Gastrocnemius medialis (tissue), 4 donors: ENCODE results near the gene SLC24A3.

ENCODE experiments used
- POLR2A ChIP-seq, 2 donors: fragments of 450-650 bp; IDR thresholded peaks; one replicate each; pipeline ENCODE4 v1.6.1; 2017; ENCODE audit warnings: antibody characterized with exemption in 2 of 2, mild to moderate bottlenecking in 2 of 2, moderate library complexity in 2 of 2
- TF ChIP-seq, protein P1 (sequence below), 5 experiments: fragments of 450-650 bp in 3 of 5; fragments of 200-600 bp in 2 of 5; sonication (generic) in 2 of 5; IDR thresholded peaks in 4 of 5; conservative IDR thresholded peaks in 1 of 5; 1 replicate in 4 of 5; 2 replicates in 1 of 5; pipeline ENCODE4 v1.5.1; 2016 to 2019; ENCODE audit warnings: antibody characterized with exemption in 5 of 5, mild to moderate bottlenecking in 3 of 5, moderate library complexity in 3 of 5

- TF ChIP-seq POLR2A (IDR thresholded peaks at IDR 0.05), result no peak
- TF ChIP-seq, protein P1, sequence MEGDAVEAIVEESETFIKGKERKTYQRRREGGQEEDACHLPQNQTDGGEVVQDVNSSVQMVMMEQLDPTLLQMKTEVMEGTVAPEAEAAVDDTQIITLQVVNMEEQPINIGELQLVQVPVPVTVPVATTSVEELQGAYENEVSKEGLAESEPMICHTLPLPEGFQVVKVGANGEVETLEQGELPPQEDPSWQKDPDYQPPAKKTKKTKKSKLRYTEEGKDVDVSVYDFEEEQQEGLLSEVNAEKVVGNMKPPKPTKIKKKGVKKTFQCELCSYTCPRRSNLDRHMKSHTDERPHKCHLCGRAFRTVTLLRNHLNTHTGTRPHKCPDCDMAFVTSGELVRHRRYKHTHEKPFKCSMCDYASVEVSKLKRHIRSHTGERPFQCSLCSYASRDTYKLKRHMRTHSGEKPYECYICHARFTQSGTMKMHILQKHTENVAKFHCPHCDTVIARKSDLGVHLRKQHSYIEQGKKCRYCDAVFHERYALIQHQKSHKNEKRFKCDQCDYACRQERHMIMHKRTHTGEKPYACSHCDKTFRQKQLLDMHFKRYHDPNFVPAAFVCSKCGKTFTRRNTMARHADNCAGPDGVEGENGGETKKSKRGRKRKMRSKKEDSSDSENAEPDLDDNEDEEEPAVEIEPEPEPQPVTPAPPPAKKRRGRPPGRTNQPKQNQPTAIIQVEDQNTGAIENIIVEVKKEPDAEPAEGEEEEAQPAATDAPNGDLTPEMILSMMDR (IDR thresholded peaks at IDR 0.05 in 4 of 5, conservative IDR thresholded peaks at IDR 0.05 in 1 of 5), result no peak
Measured at GRCh38 chr20:19715986-19716385, 503.5 kb downstream of the SLC24A3 start.
